MCF 10A (cell line): Measurements from ENCODE around the gene MOB3A. TPM values are rescaled to one million over a fixed set of nuclear protein-coding genes. Genes with fewer than 3 reads are reported as not detected.
A peak's percentile ranks its signal among the peaks of the same experiment; 100 is the strongest.
"Not testable (repeated sequence)": the region's sequence is repeated elsewhere in the genome, so short reads cannot be mapped to it uniquely, and the experiment has no call there.

Experiments
- BruUV-seq: library from RNA; stranded (reverse); fragments of 400-500 nt; replicated peaks from 2 replicates; lab custom pipeline; 2021; lab: Mats Ljungman, UMichigan
- CTCF ChIA-PET: fragments of 300-600 bp; sonication (Branson Sonifier 250); formaldehyde crosslinking; extraction: SDS; loops from one replicate; lab custom pipeline; 2021; ENCODE audit warnings: antibody characterized with exemption, inconsistent platforms; lab: Yijun Ruan, JAX
- POLR2A ChIA-PET: fragments of 300-600, 350-650 bp; sonication (Branson Sonifier 250); formaldehyde crosslinking; extraction: SDS; loops from one replicate; lab custom pipeline; 2020; ENCODE audit warnings: antibody characterized with exemption, inconsistent platforms; lab: Yijun Ruan, JAX
- DNase-seq: peaks from one replicate; pipeline ENCODE4 v3.0.0-alpha.2; 2018; ENCODE audit not compliant: unreplicated experiment
- H3K27ac Mint-ChIP-seq: one replicate; pipeline ENCODE4 v1.8.0; 2022; ENCODE audit warnings: mild to moderate bottlenecking, low read depth, mixed read lengths; ENCODE audit not compliant: unreplicated experiment
- H3K27me3 Mint-ChIP-seq: one replicate; pipeline ENCODE4 v1.8.0; 2022; ENCODE audit warnings: mixed read lengths; ENCODE audit not compliant: insufficient read depth, unreplicated experiment
- H3K36me3 Mint-ChIP-seq: one replicate; pipeline ENCODE4 v1.8.0; 2022; ENCODE audit warnings: mild to moderate bottlenecking, moderate library complexity, mixed read lengths; ENCODE audit not compliant: insufficient read depth, unreplicated experiment
- H3K4me1 Mint-ChIP-seq: one replicate; pipeline ENCODE4 v1.8.0; 2022; ENCODE audit warnings: mixed read lengths; ENCODE audit not compliant: insufficient read depth, unreplicated experiment
- H3K4me3 Mint-ChIP-seq: one replicate; pipeline ENCODE4 v1.8.0; 2022; ENCODE audit warnings: mild to moderate bottlenecking, moderate library complexity, mixed read lengths; ENCODE audit not compliant: unreplicated experiment
- H3K9me3 Mint-ChIP-seq: one replicate; pipeline ENCODE4 v1.8.0; 2022; ENCODE audit warnings: mixed read lengths; ENCODE audit not compliant: unreplicated experiment
- CTCF ChIP-seq: fragments of 200-600 bp; IDR thresholded peaks from one replicate; pipeline ENCODE4 v1.8.0; 2022; ENCODE audit warnings: antibody characterized with exemption, mild to moderate bottlenecking; ENCODE audit not compliant: unreplicated experiment
- intact Hi-C: fragments of 100-400 bp; cut with micrococcal nuclease; formaldehyde crosslinking; loops from 2 replicates; pipeline ENCODE4 v1.14.1; 2022
- total RNA-seq: library from RNA; stranded (reverse); gene quantifications from 2 replicates; pipeline ENCODE4 v1.2.3, GENCODE V29; 2022

MOB3A gene
- total RNA-seq, 1 experiment from 2014 or later, result 40.9 TPM

GRCh38 chr19:2135474-2136402 is 39.6 kb upstream of the MOB3A start:
- H3K9me3 Mint-ChIP-seq, result no peaks in the 10 kb centered on the region
- H3K27me3 Mint-ChIP-seq, result no peaks in the 10 kb centered on the region
- no peak overlapping the region for H3K27ac Mint-ChIP-seq
- BruUV-seq, result no TSS peak
- intact Hi-C loops, result no loop called here
- H3K36me3 Mint-ChIP-seq, result peaks cover 70% of the 10 kb centered on the region
- TF ChIP-seq CTCF, result no peak
- POLR2A ChIA-PET, result interaction anchor here (0.6 to 1.4 kb wide), 4 partner anchors 12 to 124 kb away, joined by 3 to 4 read pairs (median 3); no protein-coding TSS in a partner anchor
- H3K4me1 Mint-ChIP-seq, result no peaks in the 10 kb centered on the region
- no peak for DNase-seq
- H3K4me3 Mint-ChIP-seq, result no peak overlapping the region
- CTCF ChIA-PET, result no interaction called here

GRCh38 chr19:2132731-2133490 is 36.8 kb upstream of the MOB3A start:
- no peak for TF ChIP-seq CTCF
- intact Hi-C loops, result no loop called here
- no TSS peak for BruUV-seq
- Mint-ChIP-seq H3K4me3 (no peak overlapping the region), H3K9me3 (no peaks in the 10 kb centered on the region), H3K27ac (peak overlapping the region; percentile 63), H3K27me3 (no peaks in the 10 kb centered on the region), H3K4me1 (no peaks in the 10 kb centered on the region), H3K36me3 (peaks cover 68% of the 10 kb centered on the region)
- CTCF ChIA-PET, result interaction anchor here (0.7 to 0.9 kb wide), 2 partner anchors 12 to 204 kb away, joined by 3 to 4 read pairs; no protein-coding TSS in a partner anchor
- POLR2A ChIA-PET, result no interaction called here
- DNase-seq, result no peak

- intact Hi-C loops, result no loop called here
Observed at GRCh38 chr19:2132191-2132590, 36.1 kb upstream of the MOB3A start.

GRCh38 chr19:2131012-2131975 is 35.2 kb upstream of the MOB3A start:
- DNase-seq, BruUV-seq, H3K27ac Mint-ChIP-seq, CTCF ChIA-PET, H3K27me3 Mint-ChIP-seq, H3K4me3 Mint-ChIP-seq, intact Hi-C loops, H3K4me1 Mint-ChIP-seq, H3K9me3 Mint-ChIP-seq: not testable (repeated sequence)
- H3K36me3 Mint-ChIP-seq, result peaks cover 70% of the 10 kb centered on the region
- POLR2A ChIA-PET, result interaction anchor here (0.5 kb wide), 1 partner anchor 26 kb away, joined by 3 read pairs; no protein-coding TSS in a partner anchor

More at GRCh38 chr19:2132191-2132590, 36.1 kb upstream of the MOB3A start:
- no peak for TF ChIP-seq CTCF
- Mint-ChIP-seq H3K4me3 (no peak overlapping the region), H3K9me3 (no peaks in the 10 kb centered on the region), H3K27ac (peak overlapping the region; percentile 63), H3K36me3 (peaks cover 69% of the 10 kb centered on the region), H3K4me1 (no peaks in the 10 kb centered on the region), H3K27me3 (no peaks in the 10 kb centered on the region)
- no TSS peak for BruUV-seq
- DNase-seq, result no peak
- POLR2A ChIA-PET, result no interaction called here
- CTCF ChIA-PET, result interaction anchor here (0.7 kb wide), 1 partner anchor 204 kb away, joined by 3 read pairs; no protein-coding TSS in a partner anchor
